Omental fat pad (tissue), 4 donors: ENCODE measurements around the gene MYO15B. TPM values are rescaled to one million over a fixed set of nuclear protein-coding genes. Genes with fewer than 3 reads are reported as not detected.

Source experiments
- ATAC-seq: fragments of 150-250 bp; one replicate; pipeline ENCODE4 v1.9.1; 2016; ENCODE audit warnings: mild to moderate bottlenecking, moderate library complexity; ENCODE audit not compliant: low FRiP score
- DNase-seq: peaks from one replicate; pipeline ENCODE4 v3.0.0-alpha.2; 2019; ENCODE audit warnings: low spot score
- total RNA-seq, 4 donors: library from RNA; depleted of rRNA; stranded (reverse); fragments of >200 nt; gene quantifications; one replicate each; pipeline ENCODE4 v1.1.0, GENCODE V29; 2016
- TF ChIP-seq, protein P1 (sequence below), 3 donors: fragments of 450-650 bp; IDR thresholded peaks; one replicate each; pipeline ENCODE4 v1.5.1; 2016 to 2017; ENCODE audit warnings: antibody characterized with exemption in 3 of 3, mild to moderate bottlenecking in 3 of 3, moderate library complexity in 2 of 3

Gene MYO15B
- total RNA-seq, 4 donors from 2014 or later = 58.4 to 187 (median 74.3) TPM

DNA sequence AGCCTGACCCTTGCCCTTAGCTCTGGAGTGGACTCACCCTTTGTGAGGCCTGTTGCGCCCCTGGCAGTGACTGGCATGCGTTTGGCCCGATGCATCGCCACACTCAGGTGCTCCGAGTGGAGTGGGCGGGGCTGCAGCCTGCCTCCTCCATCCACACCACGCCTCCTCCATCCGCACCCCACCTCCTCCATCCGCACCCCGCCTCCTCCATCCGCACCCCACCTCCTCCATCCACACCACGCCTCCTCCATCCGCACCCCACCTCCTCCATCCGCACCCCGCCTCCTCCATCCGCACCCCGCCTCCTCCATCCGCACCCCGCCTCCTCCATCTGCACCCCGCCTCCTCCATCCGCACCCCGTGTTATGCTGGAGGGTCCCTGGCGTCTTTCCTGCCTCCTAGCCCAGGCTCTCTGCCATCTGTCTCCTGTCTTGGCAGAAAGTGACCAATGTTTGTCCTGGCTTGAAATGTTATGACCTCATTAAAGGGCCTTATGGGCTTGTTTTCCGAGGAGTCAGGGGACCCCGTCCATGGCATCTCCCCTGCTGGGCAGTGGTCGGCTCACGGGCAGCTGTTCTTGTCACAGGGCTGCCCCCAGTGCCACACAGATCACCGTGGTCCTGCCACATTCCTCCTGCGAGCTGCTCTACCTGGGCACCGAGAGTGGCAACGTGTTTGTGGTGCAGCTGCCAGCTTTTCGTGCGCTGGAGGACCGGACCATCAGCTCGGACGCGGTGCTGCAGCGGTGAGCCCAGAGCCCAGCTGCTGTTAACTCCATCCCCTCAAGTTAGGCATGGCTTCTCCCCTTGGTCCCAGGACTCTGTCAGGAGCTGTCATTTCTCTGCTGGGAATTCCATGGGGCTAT is 28.7 kb upstream of the MYO15B start:
- no peak for DNase-seq
- TF ChIP-seq, protein P1, sequence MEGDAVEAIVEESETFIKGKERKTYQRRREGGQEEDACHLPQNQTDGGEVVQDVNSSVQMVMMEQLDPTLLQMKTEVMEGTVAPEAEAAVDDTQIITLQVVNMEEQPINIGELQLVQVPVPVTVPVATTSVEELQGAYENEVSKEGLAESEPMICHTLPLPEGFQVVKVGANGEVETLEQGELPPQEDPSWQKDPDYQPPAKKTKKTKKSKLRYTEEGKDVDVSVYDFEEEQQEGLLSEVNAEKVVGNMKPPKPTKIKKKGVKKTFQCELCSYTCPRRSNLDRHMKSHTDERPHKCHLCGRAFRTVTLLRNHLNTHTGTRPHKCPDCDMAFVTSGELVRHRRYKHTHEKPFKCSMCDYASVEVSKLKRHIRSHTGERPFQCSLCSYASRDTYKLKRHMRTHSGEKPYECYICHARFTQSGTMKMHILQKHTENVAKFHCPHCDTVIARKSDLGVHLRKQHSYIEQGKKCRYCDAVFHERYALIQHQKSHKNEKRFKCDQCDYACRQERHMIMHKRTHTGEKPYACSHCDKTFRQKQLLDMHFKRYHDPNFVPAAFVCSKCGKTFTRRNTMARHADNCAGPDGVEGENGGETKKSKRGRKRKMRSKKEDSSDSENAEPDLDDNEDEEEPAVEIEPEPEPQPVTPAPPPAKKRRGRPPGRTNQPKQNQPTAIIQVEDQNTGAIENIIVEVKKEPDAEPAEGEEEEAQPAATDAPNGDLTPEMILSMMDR (IDR thresholded peaks at IDR 0.05) = no peak
- no peak for ATAC-seq

DNA sequence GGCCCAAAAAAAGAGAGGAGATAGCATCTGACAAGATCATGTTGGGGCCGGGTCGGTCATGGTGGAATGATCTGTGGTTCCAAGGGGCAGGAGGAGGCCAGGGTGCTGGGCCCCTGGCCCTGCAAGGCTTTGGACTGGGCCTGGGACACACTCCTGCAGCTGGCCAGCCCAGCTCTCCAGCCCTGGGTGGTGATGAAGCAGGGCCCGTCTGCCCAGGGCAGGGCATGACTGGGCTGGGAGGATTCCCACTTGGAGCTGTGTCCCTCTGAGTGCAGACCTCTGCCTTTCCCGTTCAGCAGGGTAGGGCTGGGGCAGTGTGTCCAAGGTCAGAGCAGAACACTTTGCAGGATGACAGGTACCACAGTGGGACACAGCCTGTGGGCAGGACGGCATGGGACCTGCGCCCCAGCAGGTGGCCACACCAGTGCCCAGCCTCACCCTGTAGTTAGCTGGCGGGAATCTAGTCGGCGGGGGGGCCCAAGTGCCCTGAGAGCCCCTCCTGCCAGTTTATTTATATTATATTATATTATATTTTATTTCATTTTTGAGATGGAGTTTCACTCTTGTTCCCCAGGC is 27.6 kb upstream of the MYO15B start:
- TF ChIP-seq, protein P1 (IDR thresholded peaks at IDR 0.05) = no peak
- ATAC-seq (no peak), DNase-seq (no peak)

DNA sequence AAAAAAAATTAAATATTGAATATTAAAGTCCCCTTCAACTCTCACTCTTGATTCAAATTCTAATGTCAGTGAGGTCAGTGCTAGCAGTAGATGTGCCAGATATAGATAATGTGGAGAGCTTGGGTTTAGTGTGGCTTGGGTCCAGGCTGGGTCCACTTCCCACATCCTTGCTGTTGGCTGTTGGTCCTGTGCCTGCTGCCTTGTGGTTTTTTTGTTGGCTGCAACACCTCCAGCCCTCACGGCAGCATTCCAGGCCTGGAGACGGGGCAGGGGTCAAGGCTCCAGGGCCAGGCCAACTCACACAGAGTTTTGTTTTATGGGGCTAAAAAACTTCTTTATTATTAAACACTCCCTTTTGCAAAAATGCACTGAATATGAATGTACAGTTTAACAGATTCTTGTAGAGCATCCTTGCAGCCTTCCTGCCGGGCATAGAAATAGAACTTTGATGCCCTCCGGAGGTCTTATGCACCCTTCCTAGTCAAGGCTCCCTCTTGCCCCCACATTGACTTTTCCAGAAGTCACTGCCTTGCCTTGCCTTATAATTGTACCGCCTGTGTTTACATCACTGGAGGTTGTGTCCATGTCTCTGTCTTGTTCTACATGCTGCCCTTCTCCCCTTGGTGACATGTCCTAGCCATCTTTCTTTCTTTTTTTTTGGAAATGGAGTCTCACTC is 25.5 kb upstream of the MYO15B start:
- TF ChIP-seq, protein P1 (IDR thresholded peaks at IDR 0.05) = no peak
- DNase-seq = no peak
- ATAC-seq = no peak

DNA sequence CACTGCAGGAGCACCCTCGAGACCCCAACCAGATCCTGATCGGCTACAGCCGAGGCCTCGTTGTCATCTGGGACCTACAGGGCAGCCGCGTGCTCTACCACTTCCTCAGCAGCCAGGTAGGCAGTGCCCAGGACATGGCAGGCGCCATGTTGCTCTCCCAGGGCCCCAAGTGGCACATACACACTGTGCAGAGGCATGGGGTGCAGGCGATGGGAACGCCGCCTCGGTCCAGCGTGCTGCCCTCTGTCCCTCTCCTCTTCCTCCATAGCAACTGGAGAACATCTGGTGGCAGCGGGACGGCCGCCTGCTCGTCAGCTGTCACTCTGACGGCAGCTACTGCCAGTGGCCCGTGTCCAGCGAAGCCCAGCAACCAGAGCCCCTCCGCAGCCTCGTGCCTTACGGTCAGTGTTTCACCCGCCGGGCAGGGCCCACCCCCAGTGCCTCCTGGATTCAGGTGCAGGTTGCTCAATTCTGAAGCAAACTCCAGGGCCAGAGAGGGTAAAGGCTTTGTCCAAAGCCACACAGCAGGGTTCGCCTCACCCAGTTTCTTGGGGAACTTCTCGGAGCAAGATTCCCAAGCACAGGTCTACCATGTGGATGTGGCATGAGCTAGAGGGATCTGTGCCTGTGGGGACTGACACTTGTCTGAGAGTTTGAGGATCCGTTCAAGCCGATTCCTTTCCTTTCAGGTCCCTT is 24.4 kb upstream of the MYO15B start:
- TF ChIP-seq, protein P1 (IDR thresholded peaks at IDR 0.05) = no peak
- DNase-seq (no peak), ATAC-seq (no peak)

DNA sequence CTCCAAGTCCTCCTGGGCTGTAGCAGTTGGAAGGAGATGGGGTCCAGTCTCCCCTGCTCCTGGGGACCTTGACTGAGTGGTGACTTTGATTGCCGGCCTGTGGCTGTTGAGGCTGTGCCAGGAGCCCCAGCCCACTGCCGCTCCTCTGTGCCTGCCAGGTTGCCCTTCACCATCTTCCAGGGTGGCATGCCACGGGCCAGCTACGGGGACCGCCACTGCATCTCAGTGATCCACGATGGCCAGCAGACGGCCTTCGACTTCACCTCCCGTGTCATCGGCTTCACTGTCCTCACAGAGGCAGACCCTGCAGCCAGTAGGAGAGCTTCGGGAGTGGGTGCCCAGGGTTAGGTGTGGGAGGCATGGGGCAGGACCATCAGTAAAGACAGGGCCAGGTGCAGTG is 23.4 kb upstream of the MYO15B start:
- ATAC-seq = no peak
- no peak for DNase-seq
- TF ChIP-seq, protein P1 (IDR thresholded peaks at IDR 0.05) = no peak

DNA sequence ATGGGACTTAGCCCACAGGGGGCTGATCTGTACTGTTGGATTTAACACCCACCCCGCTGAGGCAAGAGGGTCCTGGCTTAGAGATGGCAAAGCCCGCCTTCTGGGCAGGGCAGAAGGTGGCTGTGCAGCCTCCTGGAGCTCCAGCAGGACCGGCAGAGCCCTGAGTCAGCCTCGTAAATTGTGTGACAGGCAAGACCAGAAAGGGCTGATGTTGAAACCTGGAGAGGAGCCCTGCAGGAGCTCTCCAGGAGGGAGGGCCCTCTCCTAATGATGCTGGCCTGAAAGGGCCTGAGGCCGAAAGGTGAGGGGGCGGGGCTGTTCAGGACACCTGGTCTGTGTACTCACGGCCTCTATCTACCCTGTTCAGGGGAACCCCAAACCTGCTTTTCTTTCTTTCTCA is 22.5 kb upstream of the MYO15B start:
- TF ChIP-seq, protein P1 (IDR thresholded peaks at IDR 0.05) = no peak
- no peak for DNase-seq
- no peak for ATAC-seq
